SK-N-SH treated with all-trans-retinoic acid at 6 μM for 48 hours (cell line): ENCODE data around the gene RUVBL2.

Source experiments
- ATAC-seq: fragments of 200-7000 bp; cut with Tn5 transposase; 3 replicates; pipeline ENCODE4 v1.9.1; 2020; ENCODE audit warnings: mild to moderate bottlenecking, moderate library complexity
- ARNTL ChIP-seq: fragments of 450-650 bp; formaldehyde crosslinking; IDR thresholded peaks from 2 replicates; pipeline ENCODE4 v1.5.0; 2020; ENCODE audit warnings: low read depth, mild to moderate bottlenecking, moderate library complexity, borderline replicate concordance
- BACH2 ChIP-seq: fragments of 250-450 bp; sonication (Bioruptor Pico); IDR thresholded peaks from 2 replicates; pipeline ENCODE4 v1.9.0; 2021; ENCODE audit warnings: mild to moderate bottlenecking, borderline replicate concordance
- CREB5 ChIP-seq: fragments of 250-450 bp; sonication (Bioruptor Pico); IDR thresholded peaks from 2 replicates; pipeline ENCODE4 v1.5.1; 2020; ENCODE audit warnings: low read depth, mild to moderate bottlenecking, moderate library complexity
- CSDC2 ChIP-seq: fragments of 250-450 bp; sonication (Bioruptor Pico); IDR thresholded peaks from 2 replicates; pipeline ENCODE4 v1.5.0; 2020; ENCODE audit warnings: mild to moderate bottlenecking, moderate library complexity
- CSRNP3 ChIP-seq: fragments of 250-450 bp; sonication (Bioruptor Pico); IDR thresholded peaks from 2 replicates; pipeline ENCODE4 v1.5.1; 2021; ENCODE audit warnings: mild to moderate bottlenecking, moderate library complexity
- ESRRG ChIP-seq: fragments of 250-450 bp; sonication (Bioruptor Pico); IDR thresholded peaks from 2 replicates; pipeline ENCODE4 v1.6.1; 2021; ENCODE audit warnings: mild to moderate bottlenecking
- GLIS3 ChIP-seq: fragments of 250-450 bp; sonication (Bioruptor Pico); IDR thresholded peaks from 2 replicates; pipeline ENCODE4 v1.5.0; 2020; ENCODE audit warnings: mild to moderate bottlenecking, moderate library complexity
- ISL1 ChIP-seq: fragments of 250-450 bp; sonication (Bioruptor Pico); IDR thresholded peaks from 2 replicates; pipeline ENCODE4 v2.1.2; 2022; ENCODE audit warnings: mild to moderate bottlenecking, moderate library complexity
- OSR1 ChIP-seq: fragments of 250-450 bp; sonication (Bioruptor Pico); IDR thresholded peaks from 2 replicates; pipeline ENCODE4 v1.8.0; 2022; ENCODE audit warnings: moderate library complexity, mild to moderate bottlenecking, inconsistent platforms
- PATZ1 ChIP-seq: fragments of 250-450 bp; sonication (Bioruptor Pico); IDR thresholded peaks from 2 replicates; pipeline ENCODE4 v1.8.0; 2020; ENCODE audit warnings: mild to moderate bottlenecking, moderate library complexity, borderline replicate concordance
- POU6F1 ChIP-seq: fragments of 250-450 bp; sonication (Bioruptor Pico); IDR thresholded peaks from 2 replicates; pipeline ENCODE4 v1.8.0; 2021; ENCODE audit warnings: low read depth, mild to moderate bottlenecking, moderate library complexity, borderline replicate concordance
- PPARA ChIP-seq: fragments of 250-450 bp; sonication (Bioruptor Pico); IDR thresholded peaks from 2 replicates; pipeline ENCODE4 v1.5.0; 2020; ENCODE audit warnings: mild to moderate bottlenecking, borderline replicate concordance
- RARB ChIP-seq: fragments of 250-450 bp; sonication (Bioruptor Pico); IDR thresholded peaks from 2 replicates; pipeline ENCODE4 v1.8.0; 2021; ENCODE audit warnings: mild to moderate bottlenecking, moderate library complexity
- SNAI2 ChIP-seq: fragments of 250-450 bp; sonication (Bioruptor Pico); IDR thresholded peaks from 2 replicates; pipeline ENCODE4 v1.5.0; 2020; ENCODE audit warnings: mild to moderate bottlenecking, moderate library complexity
- TCF4 ChIP-seq: fragments of 250-450 bp; sonication (Bioruptor Pico); IDR thresholded peaks from 2 replicates; pipeline ENCODE4 v1.8.0; 2021; ENCODE audit warnings: mild to moderate bottlenecking, moderate library complexity, borderline replicate concordance
- TOX ChIP-seq: fragments of 250-450 bp; sonication (Bioruptor Pico); IDR thresholded peaks from 2 replicates; pipeline ENCODE4 v1.8.0; 2021; ENCODE audit warnings: mild to moderate bottlenecking, moderate library complexity, borderline replicate concordance
- TSHZ2 ChIP-seq: fragments of 250-450 bp; sonication (Bioruptor Pico); IDR thresholded peaks from 2 replicates; pipeline ENCODE4 v1.5.0; 2020; ENCODE audit warnings: mild to moderate bottlenecking, moderate library complexity
- ZC3H10 ChIP-seq: fragments of 250-450 bp; sonication (Bioruptor Pico); IDR thresholded peaks from 2 replicates; pipeline ENCODE4 v1.5.1; 2021; ENCODE audit warnings: mild to moderate bottlenecking, moderate library complexity
- ZFP3 ChIP-seq: fragments of 250-450 bp; sonication (Bioruptor Pico); IDR thresholded peaks from 2 replicates; pipeline ENCODE4 v1.5.0; 2020; ENCODE audit warnings: mild to moderate bottlenecking, moderate library complexity
- ZFP30 ChIP-seq: fragments of 450-650 bp; formaldehyde crosslinking; IDR thresholded peaks from 2 replicates; pipeline ENCODE4 v1.5.0; 2022; ENCODE audit warnings: mild to moderate bottlenecking, moderate library complexity
- ZNF565 ChIP-seq: fragments of 450-650 bp; formaldehyde crosslinking; conservative IDR thresholded peaks from 2 replicates; pipeline ENCODE4 v1.5.0; 2020; ENCODE audit warnings: low read depth, mild to moderate bottlenecking, moderate library complexity
- ZNF70 ChIP-seq: fragments of 450-650 bp; formaldehyde crosslinking; IDR thresholded peaks from 2 replicates; pipeline ENCODE4 v1.5.0; 2020; ENCODE audit warnings: mild to moderate bottlenecking, moderate library complexity
- ZNF8 ChIP-seq: fragments of 450-650 bp; formaldehyde crosslinking; IDR thresholded peaks from 2 replicates; pipeline ENCODE4 v1.5.0; 2020; ENCODE audit warnings: mild to moderate bottlenecking, moderate library complexity

Gene RUVBL2

GRCh38 chr19:48991011-48991609 is 2.6 kb upstream of the RUVBL2 start (continued):
- TF ChIP-seq BACH2 (CRISPR knock-in tag) (no peak), RARB (CRISPR knock-in tag) (no peak), ZNF565 (CRISPR knock-in tag) (no peak)

- no peak for TF ChIP-seq SNAI2 (CRISPR knock-in tag)
- TF ChIP-seq CSRNP3 (CRISPR knock-in tag): no peak
- no peak for TF ChIP-seq ZC3H10 (CRISPR knock-in tag)
- no peak for TF ChIP-seq TOX (CRISPR knock-in tag)
- no peak for TF ChIP-seq PPARA (CRISPR knock-in tag)
- TF ChIP-seq ZFP3: no peak
- no peak for TF ChIP-seq PATZ1
- TF ChIP-seq ISL1: no peak
- peak; percentile 82 for ATAC-seq
Observed at GRCh38 chr19:48991873-48992580, 1.7 kb upstream of the RUVBL2 start.

GRCh38 chr19:48992581-48993174 is 1.0 kb upstream of the RUVBL2 start:
- TF ChIP-seq TCF4 (no peak), CREB5 (no peak), ZNF565 (CRISPR knock-in tag) (no peak), ZFP30 (CRISPR knock-in tag) (no peak), ZFP3 (no peak), POU6F1 (CRISPR knock-in tag) (no peak), ZC3H10 (CRISPR knock-in tag) (no peak), ARNTL (CRISPR knock-in tag) (no peak), TOX (CRISPR knock-in tag) (no peak), OSR1 (CRISPR knock-in tag) (no peak), ZNF70 (CRISPR knock-in tag) (no peak), PPARA (CRISPR knock-in tag) (no peak), ZNF8 (CRISPR knock-in tag) (no peak), GLIS3 (CRISPR knock-in tag) (no peak), PATZ1 (no peak), CSRNP3 (CRISPR knock-in tag) (no peak), SNAI2 (CRISPR knock-in tag) (no peak), TSHZ2 (CRISPR knock-in tag) (no peak), ESRRG (CRISPR knock-in tag) (no peak), CSDC2 (CRISPR knock-in tag) (no peak)
- peak; percentile 3 for ATAC-seq
